ENCODE results near the gene BET1L.

BET1L gene

DNA sequence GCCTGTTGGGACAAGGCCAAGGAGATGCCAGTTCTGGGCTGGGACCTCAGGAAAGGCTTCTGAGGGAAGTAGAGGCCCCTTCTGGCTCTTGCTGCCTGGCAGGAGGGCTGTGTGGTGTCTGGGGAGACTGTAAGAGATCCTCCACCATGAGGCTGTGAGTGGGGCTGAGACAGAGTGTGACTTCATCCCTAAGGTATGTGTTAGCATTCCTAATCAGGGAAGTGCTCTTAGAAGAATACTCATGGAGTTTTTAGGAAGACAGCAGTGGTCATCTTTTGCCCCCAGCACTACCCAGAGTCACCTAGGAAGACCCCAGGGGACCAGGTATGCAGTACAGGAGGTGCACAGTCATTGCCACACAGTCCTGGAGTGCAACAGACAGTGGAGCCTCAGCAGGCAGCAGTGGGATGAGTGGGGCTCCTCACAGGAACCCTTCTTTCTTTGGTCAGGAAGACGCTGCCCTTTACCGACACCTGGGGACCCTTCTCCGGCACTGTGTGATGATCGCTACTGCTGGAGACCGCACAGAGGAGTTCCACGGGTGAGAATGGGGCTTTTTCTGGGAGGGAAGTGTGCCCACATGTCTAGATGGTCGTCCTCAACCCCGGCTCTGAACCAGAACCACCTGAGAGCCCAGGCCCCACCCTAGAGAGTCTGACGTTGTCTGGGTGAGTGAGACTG is 3.1 kb upstream of the BET1L start:
- peak; percentile 68 for DNase-seq (ENCODE audit: low spot score)

GRCh38 chr11:209275-210121 is 2.3 kb upstream of the BET1L start:
- no peak for DNase-seq (ENCODE audit: low spot score)
- no peak for FAIRE-seq

More for the DNA sequence above, 3.1 kb upstream of the BET1L start:
- no peak for FAIRE-seq

DNA sequence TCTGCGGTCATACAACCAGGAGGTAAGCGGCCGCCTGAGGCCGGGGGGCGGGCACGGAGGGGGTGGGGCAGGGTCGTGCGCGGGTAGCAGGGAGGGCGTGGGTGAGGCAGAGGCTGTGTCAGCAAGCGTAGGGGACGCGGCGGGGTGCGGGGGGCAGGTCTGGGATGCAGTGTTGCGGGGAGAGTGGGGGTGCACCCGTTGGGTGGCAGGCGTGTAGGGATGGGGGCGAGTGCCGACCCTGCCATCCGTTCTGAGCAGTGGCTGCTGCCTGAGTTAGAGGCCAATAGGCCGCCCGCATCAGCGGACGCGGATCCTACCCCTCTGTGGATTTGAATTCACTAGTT is 1.7 kb upstream of the BET1L start:
- DNase-seq (ENCODE audit: low spot score) (no peak), FAIRE-seq (no peak)

- FAIRE-seq (no peak), DNase-seq (ENCODE audit: low spot score) (peak; percentile 44)
These were observed 1.1 kb upstream of the BET1L start for GRCh38 chr11:208181-208916.

DNA sequence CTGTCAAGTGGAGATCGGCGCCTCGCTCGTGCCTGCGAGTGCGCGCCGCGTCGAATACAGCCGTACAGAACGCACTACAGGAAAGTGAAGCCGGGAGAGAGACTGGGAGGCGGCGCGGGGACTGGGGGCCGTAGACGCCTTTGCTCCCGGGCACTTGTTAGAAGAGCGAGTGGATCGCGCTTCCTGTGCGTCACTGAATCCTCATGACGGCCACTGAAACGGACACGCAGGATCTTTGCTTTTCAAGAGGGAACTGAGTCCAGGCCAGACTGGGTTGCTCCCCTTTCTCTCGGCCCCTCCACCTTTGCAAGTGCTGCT is 623 bp upstream of the BET1L start:
- FAIRE-seq: no peak

DNA sequence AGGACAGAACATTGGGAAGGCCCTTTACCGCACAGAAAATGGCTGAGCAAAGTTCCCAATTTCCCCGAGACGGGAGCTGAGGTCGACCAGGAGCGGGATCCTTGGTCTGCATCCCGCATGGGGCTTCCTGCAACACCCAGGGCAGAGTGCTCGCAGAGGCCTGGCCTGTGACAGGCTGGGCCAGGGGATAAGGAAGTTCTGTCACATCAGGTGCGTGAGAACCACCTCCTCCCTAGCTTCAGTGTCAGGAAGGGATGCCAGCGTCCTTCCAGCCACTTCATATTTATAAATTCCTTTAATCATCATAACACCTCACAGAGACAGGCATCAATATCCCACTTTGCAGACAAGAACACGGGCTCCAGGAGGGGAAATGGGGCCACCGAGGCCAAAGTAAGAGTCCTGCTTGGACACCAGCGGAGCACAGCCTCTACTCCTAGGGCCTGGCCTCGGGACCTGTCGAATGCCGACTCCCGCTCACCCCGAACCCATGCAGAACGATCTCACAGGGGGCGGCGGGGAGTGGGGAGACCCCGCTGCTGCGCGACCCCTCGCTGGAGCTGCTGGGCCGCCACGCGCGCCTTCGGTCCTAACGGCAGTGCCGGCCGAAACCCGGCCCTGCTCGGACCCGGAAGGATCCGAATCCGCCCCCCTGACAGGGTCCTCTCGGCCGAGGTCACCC is 532 bp downstream of the BET1L start:
- FAIRE-seq (no peak), DNase-seq (ENCODE audit: low spot score) (no peak)

More for the DNA sequence above, 623 bp upstream of the BET1L start:
- peak; percentile 13 for DNase-seq (ENCODE audit: low spot score)

DNA sequence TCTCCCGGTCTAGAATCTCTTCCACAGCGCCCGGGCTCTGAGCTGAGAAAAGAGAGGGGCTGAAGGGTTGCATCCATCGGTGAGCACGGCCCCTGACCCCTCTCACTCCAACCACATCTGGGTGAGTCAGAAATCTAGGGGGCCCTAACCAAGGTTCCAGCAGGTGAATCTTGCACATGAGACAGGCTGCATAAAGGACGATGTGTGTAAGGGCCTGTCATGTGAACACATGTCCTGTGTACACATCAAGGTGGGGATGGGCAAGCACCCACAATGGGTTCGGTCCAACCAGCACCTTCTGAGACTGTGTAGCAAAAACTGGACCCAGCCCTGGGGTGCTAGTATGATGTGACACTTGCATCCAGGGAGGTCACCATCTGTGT is 1.2 kb downstream of the BET1L start:
- FAIRE-seq: no peak

GRCh38 chr11:205221-206001 is 1.8 kb downstream of the BET1L start:
- no peak for FAIRE-seq

More for the DNA sequence above, 1.2 kb downstream of the BET1L start:
- DNase-seq (ENCODE audit: low spot score): no peak

GRCh38 chr11:204587-205109 is 2.6 kb downstream of the BET1L start:
- no peak for FAIRE-seq
- no peak for DNase-seq (ENCODE audit: low spot score)

More at GRCh38 chr11:205221-206001, 1.8 kb downstream of the BET1L start:
- DNase-seq (ENCODE audit: low spot score): no peak

DNA sequence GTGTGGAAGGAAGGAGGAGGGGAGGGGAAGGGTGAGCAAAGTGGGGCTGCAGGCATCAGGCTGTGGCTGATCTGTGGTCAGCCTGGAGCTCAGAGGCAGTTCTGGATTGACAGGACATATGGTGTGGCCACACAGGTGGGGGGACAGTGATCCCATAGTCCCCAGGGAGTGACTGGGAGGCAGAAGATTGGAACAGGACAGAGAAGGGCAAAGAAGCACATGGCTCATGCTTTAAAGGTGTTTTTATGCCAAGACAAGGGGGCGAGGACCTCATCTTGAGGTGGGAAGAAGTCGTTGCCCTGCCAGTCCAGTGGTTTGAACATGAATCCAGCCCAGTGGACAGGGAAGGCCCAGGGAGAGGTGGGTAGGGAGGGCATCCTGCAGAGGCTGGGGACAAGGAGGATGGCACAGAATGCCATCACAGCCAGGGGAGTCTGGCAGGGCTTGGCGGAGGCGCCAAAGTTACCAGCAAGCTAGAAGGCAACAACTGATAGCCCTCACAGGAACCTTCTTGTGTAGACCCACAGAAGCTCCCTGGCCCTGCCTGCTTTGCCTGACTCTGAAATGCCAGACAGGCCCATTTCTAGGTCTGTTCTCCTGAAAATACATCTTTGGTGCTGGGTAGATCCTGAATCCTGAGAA is 3.1 kb downstream of the BET1L start:
- no peak for FAIRE-seq
- no peak for DNase-seq (ENCODE audit: low spot score)

GRCh38 chr11:203056-203944 is 3.9 kb downstream of the BET1L start:
- FAIRE-seq (no peak), DNase-seq (ENCODE audit: low spot score) (no peak)

DNA sequence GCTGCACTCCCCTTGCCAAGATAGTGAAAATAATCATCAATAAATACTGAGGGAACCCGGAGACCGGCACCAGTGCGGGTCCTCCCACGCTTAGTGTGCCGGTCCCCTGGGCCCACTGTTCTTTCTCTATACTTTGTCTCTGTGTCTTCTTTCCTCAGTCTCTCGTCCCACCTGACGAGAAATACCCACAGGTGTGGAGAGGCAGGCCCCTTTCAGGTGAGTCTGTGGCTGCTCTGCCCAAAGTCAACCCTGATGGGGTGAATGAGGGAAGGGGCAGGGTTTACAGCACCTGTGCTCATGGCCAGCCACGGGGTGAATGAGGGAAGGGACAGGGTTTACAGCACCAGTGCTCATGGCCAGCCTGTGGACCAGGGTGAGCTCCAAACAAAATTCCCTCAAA is 4.7 kb downstream of the BET1L start:
- FAIRE-seq (no peak), DNase-seq (ENCODE audit: low spot score) (no peak)

GRCh38 chr11:201966-202365 is 5.2 kb downstream of the BET1L start:
- FAIRE-seq (no peak), DNase-seq (ENCODE audit: low spot score) (no peak)

- DNase-seq (ENCODE audit: low spot score): no peak
- FAIRE-seq: no peak
These were observed 6.8 kb downstream of the BET1L start for GRCh38 chr11:200224-201003.

DNA sequence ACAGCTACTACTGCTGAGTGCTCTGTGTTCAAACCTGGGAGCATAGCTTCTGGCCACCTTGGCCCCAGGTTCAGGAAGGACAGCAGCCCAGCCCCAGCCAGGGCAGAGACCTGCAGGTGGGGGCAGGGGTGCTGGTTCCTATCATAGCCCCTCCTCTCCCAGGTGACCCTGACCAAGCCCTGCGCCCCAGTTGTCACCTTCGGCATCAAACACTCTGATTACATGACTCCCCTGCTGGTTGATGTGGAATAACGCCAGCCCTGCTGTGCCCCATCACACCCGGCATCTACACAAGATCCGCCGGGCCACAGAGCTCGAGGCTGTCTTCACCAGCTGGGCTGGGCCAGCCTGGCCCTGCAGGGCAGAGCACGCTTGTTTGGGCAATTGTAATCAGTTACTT is 7.4 kb downstream of the BET1L start:
- FAIRE-seq: no peak
- no peak for DNase-seq (ENCODE audit: low spot score)

DNA sequence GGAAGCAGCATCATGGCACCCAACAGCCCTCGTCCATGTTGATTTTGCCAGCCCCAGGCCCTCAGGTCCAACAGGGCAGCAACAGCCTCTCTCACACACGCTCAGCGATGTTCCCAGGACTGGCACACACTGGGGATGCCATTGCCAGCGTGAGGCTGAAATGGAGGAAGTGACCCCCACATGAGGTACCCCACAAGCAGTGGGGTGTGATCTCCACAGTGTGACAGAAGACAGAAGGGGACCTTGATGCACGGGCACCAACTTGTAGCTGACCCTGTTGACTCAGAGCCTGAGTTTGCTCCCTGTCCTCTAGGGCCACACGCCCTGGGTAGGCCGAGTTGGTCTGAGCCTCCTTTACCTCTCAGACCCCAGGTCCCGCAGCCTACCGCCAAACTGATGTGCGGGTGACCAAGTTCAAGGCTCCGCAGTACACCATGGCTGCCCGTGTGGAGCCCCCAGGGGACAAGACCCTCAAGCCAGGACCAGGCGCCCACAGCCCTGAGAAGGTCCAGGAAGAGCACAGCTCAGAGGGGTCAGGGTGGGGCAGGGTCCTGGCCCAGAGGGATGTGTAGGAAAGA is 8.1 kb downstream of the BET1L start:
- no peak for DNase-seq (ENCODE audit: low spot score)

GRCh38 chr11:198236-198806 is 8.9 kb downstream of the BET1L start:
- FAIRE-seq (no peak), DNase-seq (ENCODE audit: low spot score) (no peak)

More for the DNA sequence above, 8.1 kb downstream of the BET1L start:
- FAIRE-seq: no peak
